Body of pancreas (tissue), 4 donors: Measurements from ENCODE around the gene PACRG. TPM values are rescaled to one million over a fixed set of nuclear protein-coding genes. Genes with fewer than 3 reads are reported as not detected.

Experiments
- ATAC-seq: fragments of 150-250 bp; one replicate; pipeline ENCODE4 v1.9.1; 2016
- DNase-seq, 4 donors: peaks; one replicate each; pipeline ENCODE4 v3.0.0-alpha.2; 2019
- H3K27ac ChIP-seq, 4 donors: fragments of 200-600 bp; sonication (generic); 1 replicate in 3 of 4; 2 replicates in 1 of 4; pipeline versions ENCODE4 v1.5.1 to v1.6.1; 2016 to 2019; ENCODE audit warnings: mild to moderate bottlenecking in 1 of 4, mixed read lengths in 1 of 4, moderate library complexity in 1 of 4
- H3K27me3 ChIP-seq, 2 donors: fragments of 200-600 bp; sonication (generic); one replicate each; pipeline ENCODE4 v1.6.0; 2016; ENCODE audit warnings: mild to moderate bottlenecking in 1 of 2
- H3K36me3 ChIP-seq, 2 donors: fragments of 200-600 bp; sonication (generic); replicated peaks in 1 of 2; 2 replicates each; pipeline ENCODE4 v1.5.1; 2016; ENCODE audit warnings: low read depth in 2 of 2; ENCODE audit not compliant: insufficient read depth in 1 of 2
- H3K4me1 ChIP-seq: fragments of 200-600 bp; sonication (generic); one replicate; pipeline ENCODE4 v1.6.0; 2016
- H3K4me3 ChIP-seq, 2 donors: fragments of 200-600 bp; sonication (generic); 1 replicate in 1 of 2; 2 replicates in 1 of 2; pipeline ENCODE4 v1.5.1; 2016 to 2019
- H3K9me3 ChIP-seq, 3 donors: fragments of 200-600 bp; sonication (generic); 1 replicate in 2 of 3; 2 replicates in 1 of 3; pipeline ENCODE4 v1.5.1; 2016
- CTCF ChIP-seq, 7 experiments: fragments of 450-650 bp in 4 of 7; fragments of 200-600 bp in 3 of 7; sonication (generic) in 3 of 7; IDR thresholded peaks; one replicate each; pipeline ENCODE4 v1.5.1; 2016 to 2019; ENCODE audit warnings: antibody characterized with exemption in 7 of 7
- POLR2A ChIP-seq, 3 donors: fragments of 450-650 bp; IDR thresholded peaks; one replicate each; pipeline ENCODE4 v1.6.1; 2016; ENCODE audit warnings: antibody characterized with exemption in 3 of 3, mild to moderate bottlenecking in 2 of 3
- WGBS, 2 donors: methylation state at CpG; one replicate each; pipeline ENCODE4 v1.1.5; 2017; 5-methylcytosine and 5-hydroxymethylcytosine counted together
- intact Hi-C: fragments of 100-400 bp; cut with DNase I; formaldehyde crosslinking; loops from one replicate; pipeline ENCODE4 v1.15.1; 2023
- total RNA-seq, 2 donors: library from RNA; depleted of rRNA; stranded (reverse); fragments of >200 nt; gene quantifications; one replicate each; pipeline ENCODE4 v1.1.0, GENCODE V29; 2016

PACRG gene
- total RNA-seq, 2 donors from 2014 or later, result 7.8 to 10.9 TPM

- Histone ChIP-seq H3K9me3 (no peaks in the 10 kb centered on the region), H3K4me3 (no peak overlapping the region), H3K27ac (no peak overlapping the region), H3K4me1 (no peaks in the 10 kb centered on the region), H3K36me3 (no peaks in the 10 kb centered on the region), H3K27me3 (no peaks in the 10 kb centered on the region)
- TF ChIP-seq POLR2A (IDR thresholded peaks at IDR 0.05) (no peak), CTCF (IDR thresholded peaks at IDR 0.05) (no peak)
- intact Hi-C loops, result no loop called here
- WGBS, 2 donors, result 86 to 91% methylated on average over 7 of the region's 7 CpGs
- DNase-seq (no peak), ATAC-seq (no peak)
Observed at GRCh38 chr6:163193326-163193725, 465.6 kb downstream of the PACRG start.

- H3K4me3 ChIP-seq, result no peak overlapping the region
- ATAC-seq (no peak), DNase-seq (no peak)
- 88 to 90% methylated on average over 31 of the region's 31 CpGs for WGBS, 2 donors
- no peaks in the 10 kb centered on the region for H3K9me3 ChIP-seq
- H3K27ac ChIP-seq, result no peak overlapping the region
- no peaks in the 10 kb centered on the region for H3K4me1 ChIP-seq
- TF ChIP-seq CTCF (IDR thresholded peaks at IDR 0.05) (no peak), POLR2A (IDR thresholded peaks at IDR 0.05) (no peak)
- H3K27me3 ChIP-seq, result no peaks in the 10 kb centered on the region
- no peaks in the 10 kb centered on the region for H3K36me3 ChIP-seq
- intact Hi-C loops, result no loop called here
Observed at GRCh38 chr6:163195721-163196691, 468.2 kb downstream of the PACRG start.

- Histone ChIP-seq H3K36me3 (no peaks in the 10 kb centered on the region), H3K27ac (no peak overlapping the region), H3K9me3 (no peaks in the 10 kb centered on the region), H3K4me1 (no peaks in the 10 kb centered on the region), H3K4me3 (no peak overlapping the region), H3K27me3 (no peaks in the 10 kb centered on the region)
- no peak for TF ChIP-seq POLR2A (IDR thresholded peaks at IDR 0.05)
- no peak for TF ChIP-seq CTCF (IDR thresholded peaks at IDR 0.05)
- WGBS, 2 donors, result 71 to 85% methylated on average over 3 of the region's 3 CpGs
- intact Hi-C loops, result no loop called here
- ATAC-seq (no peak), DNase-seq (no peak)
Observed at GRCh38 chr6:163197839-163198238, 470.1 kb downstream of the PACRG start.

- Histone ChIP-seq H3K4me3 (no peak overlapping the region), H3K27ac (no peak overlapping the region), H3K27me3 (no peaks in the 10 kb centered on the region), H3K9me3 (no peaks in the 10 kb centered on the region), H3K36me3 (no peaks in the 10 kb centered on the region), H3K4me1 (no peaks in the 10 kb centered on the region)
- DNase-seq, result no peak
- TF ChIP-seq POLR2A (IDR thresholded peaks at IDR 0.05) (no peak), CTCF (IDR thresholded peaks at IDR 0.05) (no peak)
- no peak for ATAC-seq
- 82 to 87% methylated on average over 6 of the region's 6 CpGs for WGBS, 2 donors
- intact Hi-C loops, result no loop called here
Observed at GRCh38 chr6:163198396-163198795, 470.6 kb downstream of the PACRG start.

- Histone ChIP-seq H3K4me3 (no peak overlapping the region), H3K27me3 (no peaks in the 10 kb centered on the region), H3K4me1 (no peaks in the 10 kb centered on the region), H3K9me3 (no peaks in the 10 kb centered on the region), H3K27ac (no peak overlapping the region), H3K36me3 (no peaks in the 10 kb centered on the region)
- 80 to 84% methylated on average over 4 of the region's 4 CpGs for WGBS, 2 donors
- no peak for ATAC-seq
- intact Hi-C loops, result no loop called here
- no peak for TF ChIP-seq POLR2A (IDR thresholded peaks at IDR 0.05)
- TF ChIP-seq CTCF (IDR thresholded peaks at IDR 0.05), result no peak
- DNase-seq, result no peak
Observed at GRCh38 chr6:163199371-163199770, 471.6 kb downstream of the PACRG start.
